ENCODE measurements around the gene GPC6. TPM values are rescaled to one million over a fixed set of nuclear protein-coding genes. Genes with fewer than 3 reads are reported as not detected.

Gene GPC6
- total and polyA plus RNA-seq, 2 donors (not counting 3 experiments of a cell fraction or from before 2014, with no cell fraction given) = 0.01 TPM; not detected in 1

GRCh38 chr13:94280349-94280748, 1053.7 kb downstream of the GPC6 start:
- Histone ChIP-seq H3K9ac (replicated peaks; ENCODE audit: extremely low read depth, insufficient read depth, low read length) (no peak overlapping the region), H3K36me3 (ENCODE audit: control insufficient read depth in 2 of 2, extremely low read depth in 1 of 2, insufficient read depth in 2 of 2, low read length in 2 of 2) (no peaks in the 10 kb centered on the region), H3K9me1 (replicated peaks; ENCODE audit: control insufficient read depth, extremely low read depth, insufficient read depth, low read length) (no peaks in the 10 kb centered on the region), H4K20me1 (replicated peaks; ENCODE audit: control insufficient read depth, extremely low read depth, insufficient read depth, low read length) (no peaks in the 10 kb centered on the region), H3K27me3 (ENCODE audit: control insufficient read depth in 2 of 2, insufficient read depth in 2 of 2, low read length in 2 of 2) (no peaks in the 10 kb centered on the region), H3K27ac (ENCODE audit: insufficient read depth, low read depth, low read length) (no peak overlapping the region), H3K79me2 (ENCODE audit: control insufficient read depth, insufficient read depth, low read length) (no peaks in the 10 kb centered on the region), H3K9me3 (replicated peaks; ENCODE audit: control insufficient read depth, insufficient read depth, low read length) (no peaks in the 10 kb centered on the region), H3K4me3 (replicated peaks in 1 of 3; ENCODE audit: insufficient read depth in 1 of 3, low read depth in 1 of 3, low read length in 3 of 3) (no peak overlapping the region), H3K4me1 (ENCODE audit: control insufficient read depth, extremely low read depth, insufficient read depth, low read length) (no peaks in the 10 kb centered on the region), H3K4me2 (ENCODE audit: insufficient read depth, low read length) (no peak overlapping the region), H2AFZ (ENCODE audit: low read depth, low read length) (no peak overlapping the region)
- DNase-seq (ENCODE audit: low read depth, low spot score) = no peak
- ChIA-PET CTCF (no interaction called here), POLR2A (no interaction called here)
- dilution Hi-C loops (cut with MboI; ENCODE audit: extremely low pct_ligation_motif_present, low sequenced_read_pairs) (no loop called here), intact Hi-C loops (cut with micrococcal nuclease) (no loop called here)
- FAIRE-seq = no peak
- no TSS peak for BruUV-seq (replicated peaks)
- TF ChIP-seq MYC (IDR thresholded peaks at IDR 0.05; ENCODE audit: low read depth, low read length) (no peak), POLR2AphosphoS5 (IDR thresholded peaks at IDR 0.05; ENCODE audit: insufficient read depth, low read depth, low read length) (no peak), EZH2 (IDR thresholded peaks at IDR 0.05; ENCODE audit: borderline replicate concordance, low read depth, low read length, severe bottlenecking) (no peak)

GRCh38 chr13:94280845-94281244, 1054.2 kb downstream of the GPC6 start:
- Histone ChIP-seq H3K9me3 (replicated peaks; ENCODE audit: control insufficient read depth, insufficient read depth, low read length) (no peaks in the 10 kb centered on the region), H3K27me3 (ENCODE audit: control insufficient read depth in 2 of 2, insufficient read depth in 2 of 2, low read length in 2 of 2) (no peaks in the 10 kb centered on the region), H4K20me1 (replicated peaks; ENCODE audit: control insufficient read depth, extremely low read depth, insufficient read depth, low read length) (no peaks in the 10 kb centered on the region), H3K4me2 (ENCODE audit: insufficient read depth, low read length) (no peak overlapping the region), H3K79me2 (ENCODE audit: control insufficient read depth, insufficient read depth, low read length) (no peaks in the 10 kb centered on the region), H3K36me3 (ENCODE audit: control insufficient read depth in 2 of 2, extremely low read depth in 1 of 2, insufficient read depth in 2 of 2, low read length in 2 of 2) (no peaks in the 10 kb centered on the region), H3K4me3 (replicated peaks in 1 of 3; ENCODE audit: insufficient read depth in 1 of 3, low read depth in 1 of 3, low read length in 3 of 3) (no peak overlapping the region), H3K9ac (replicated peaks; ENCODE audit: extremely low read depth, insufficient read depth, low read length) (no peak overlapping the region), H2AFZ (ENCODE audit: low read depth, low read length) (no peak overlapping the region), H3K9me1 (replicated peaks; ENCODE audit: control insufficient read depth, extremely low read depth, insufficient read depth, low read length) (no peaks in the 10 kb centered on the region), H3K4me1 (ENCODE audit: control insufficient read depth, extremely low read depth, insufficient read depth, low read length) (no peaks in the 10 kb centered on the region), H3K27ac (ENCODE audit: insufficient read depth, low read depth, low read length) (no peak overlapping the region)
- ChIA-PET POLR2A (no interaction called here), CTCF (interaction anchor here (1.4 kb wide), 1 partner anchor 38 kb away, joined by 3 read pairs; no protein-coding TSS in a partner anchor)
- DNase-seq (ENCODE audit: low read depth, low spot score) (no peak), FAIRE-seq (no peak)
- intact Hi-C loops (cut with micrococcal nuclease) = no loop called here
- dilution Hi-C loops (cut with MboI; ENCODE audit: extremely low pct_ligation_motif_present, low sequenced_read_pairs) = no loop called here
- no TSS peak for BruUV-seq (replicated peaks)
- TF ChIP-seq POLR2A (IDR thresholded peaks at IDR 0.05; ENCODE audit: low read depth, low read length) (no peak), GATA2 (IDR thresholded peaks at IDR 0.05; ENCODE audit: insufficient read depth, insufficient read length, low read depth, low read length) (no peak), MYC (IDR thresholded peaks at IDR 0.05; ENCODE audit: low read depth, low read length) (no peak), FOS (IDR thresholded peaks at IDR 0.05; ENCODE audit: borderline replicate concordance, insufficient read depth, low read length) (no peak), MAX (IDR thresholded peaks at IDR 0.05; ENCODE audit: insufficient read depth, insufficient read length) (no peak), POLR2AphosphoS5 (IDR thresholded peaks at IDR 0.05; ENCODE audit: insufficient read depth, low read depth, low read length) (no peak), CTCF (IDR thresholded peaks at IDR 0.05; ENCODE audit: extremely low read depth in 1 of 2, insufficient read depth in 1 of 2, low read depth in 1 of 2, low read length in 2 of 2) (no peak), JUN (IDR thresholded peaks at IDR 0.05; ENCODE audit: borderline replicate concordance, insufficient read depth, insufficient read length, low read depth) (no peak), EZH2 (IDR thresholded peaks at IDR 0.05; ENCODE audit: borderline replicate concordance, low read depth, low read length, severe bottlenecking) (no peak)

Data from endothelial cell of umbilical vein (primary cell).